Spleen (tissue), 11 donors: ENCODE results near the gene TMED9. TPM values are rescaled to one million over a fixed set of nuclear protein-coding genes. Genes with fewer than 3 reads are reported as not detected.

Source experiments
- DNase-seq: peaks from one replicate; pipeline ENCODE4 v3.0.0-alpha.2; 2020
- H3K27ac ChIP-seq, 8 donors: fragments of 200-600 bp; sonication (generic) in 7 of 8; 1 replicate in 4 of 8; 2 replicates in 4 of 8; pipeline versions ENCODE4 v1.5.0 to v1.8.0; 2016 to 2021; ENCODE audit warnings: inconsistent platforms in 4 of 8, mild to moderate bottlenecking in 4 of 8, moderate library complexity in 1 of 8
- H3K27me3 ChIP-seq, 7 donors: fragments of 200-600 bp; sonication (generic) in 6 of 7; replicated peaks in 1 of 7; 1 replicate in 4 of 7; 2 replicates in 3 of 7; pipeline versions ENCODE4 v1.5.0 to v1.8.0; 2016 to 2021; ENCODE audit warnings: inconsistent platforms in 3 of 7, mild to moderate bottlenecking in 1 of 7
- H3K36me3 ChIP-seq, 6 donors: fragments of 200-600 bp; sonication (generic) in 5 of 6; 1 replicate in 4 of 6; 2 replicates in 2 of 6; pipeline versions ENCODE4 v1.5.0 to v1.8.0; 2016 to 2021; ENCODE audit warnings: inconsistent platforms in 2 of 6
- H3K4me1 ChIP-seq, 6 donors: fragments of 200-600 bp; sonication (generic) in 5 of 6; 1 replicate in 3 of 6; 2 replicates in 3 of 6; pipeline versions ENCODE4 v1.5.0 to v1.8.0; 2016 to 2021; ENCODE audit warnings: inconsistent platforms in 3 of 6
- H3K4me3 ChIP-seq, 8 donors: fragments of 200-600 bp; sonication (generic) in 7 of 8; 1 replicate in 4 of 8; 2 replicates in 4 of 8; pipeline versions ENCODE4 v1.5.0 to v1.8.0; 2016 to 2021; ENCODE audit warnings: inconsistent platforms in 4 of 8, mild to moderate bottlenecking in 4 of 8, moderate library complexity in 2 of 8
- H3K9me3 ChIP-seq, 8 donors: fragments of 200-600 bp; sonication (generic) in 7 of 8; 1 replicate in 4 of 8; 2 replicates in 4 of 8; pipeline versions ENCODE4 v1.5.0 to v1.8.0; 2016 to 2021; ENCODE audit warnings: inconsistent platforms in 4 of 8
- CTCF ChIP-seq, 11 experiments: fragments of 200-600 bp in 7 of 11; fragments of 450-650 bp in 4 of 11; sonication (generic) in 4 of 11; IDR thresholded peaks in 8 of 11; conservative IDR thresholded peaks in 3 of 11; 1 replicate in 7 of 11; 2 replicates in 4 of 11; pipeline versions ENCODE4 v1.4.0 to v1.8.0; 2016 to 2021; ENCODE audit warnings: antibody characterized with exemption in 11 of 11, inconsistent platforms in 4 of 11, mild to moderate bottlenecking in 1 of 11
- POLR2A ChIP-seq, 3 donors: fragments of 450-650 bp; IDR thresholded peaks; one replicate each; pipeline ENCODE4 v1.5.1; 2017; ENCODE audit warnings: antibody characterized with exemption in 3 of 3, mild to moderate bottlenecking in 1 of 3
- POLR2AphosphoS5 ChIP-seq, 3 donors: sonication (generic); formaldehyde crosslinking; IDR thresholded peaks; one replicate each; pipeline ENCODE4 v1.5.1; 2017; ENCODE audit warnings: antibody characterized with exemption in 3 of 3
- WGBS, 5 donors: extraction: QIAGEN DNeasy Blood & Tissue Kit in 3 of 5; methylation state at CpG; one replicate each; pipeline versions ENCODE4 v1.1.5 to v1.1.7; 2013 to 2018; 5-methylcytosine and 5-hydroxymethylcytosine counted together
- intact Hi-C: fragments of 100-400 bp; cut with DNase I; formaldehyde crosslinking; loops from one replicate; pipeline ENCODE4 v1.15.0; 2023; ENCODE audit warnings: low total_unique reads
- polyA plus RNA-seq, 3 donors: library from polyadenylated mRNA; stranded (reverse); fragments of 200-250 nt; gene quantifications; one replicate each; pipeline ENCODE4 v1.2.1, GENCODE V29; 2013
- total RNA-seq, 7 donors: library from RNA; depleted of rRNA in 3 of 7; stranded (reverse); fragments of >200 nt in 3 of 7; fragmentation: NEBNext Ultra II Directional in 4 of 7; extraction: Animal tissue kit (Norgen Biotek cat#: 25700) in 4 of 7; gene quantifications; one replicate each; pipeline versions ENCODE4 v1.1.0 to v1.2.1, GENCODE V29; 2016 to 2021
- donor health status: healthy with polysubstance abuse.
- donor health status: DM: no; HTN: no; CAD: no; lungs with moderate emphysema.
- donor health status: DM: no; HTN: no; CAD: no.
- donor health status: Bipolar disorder and iron deficiency.
- donor health status: healthy.
- donor health status: DM: no; HTN: no; CAD: no.
- donor health status: DM: yes; HTN: yes; CAD: no.

TMED9 gene
- total and polyA plus RNA-seq, 10 donors = 52.6 to 126 (median 98.2) TPM

- 14 to 37% (median 35%) methylated on average over 3 to 15 of the region's 15 CpGs for WGBS, 5 donors
- no peaks in the 10 kb centered on the region for H3K27me3 ChIP-seq
- H3K4me3 ChIP-seq = no peak overlapping the region
- DNase-seq = peak; percentile 89
- H3K9me3 ChIP-seq = no peaks in the 10 kb centered on the region
- intact Hi-C loops = loop anchor here (10.0 kb wide), 1 partner anchor 457 kb away; no protein-coding TSS in a partner anchor
- peaks cover 0 to 68% (median 9%) of the 10 kb centered on the region in 6 donors for H3K36me3 ChIP-seq
- no peak overlapping the region for H3K27ac ChIP-seq
- peak; percentile 68 to 83 (median 68) for TF ChIP-seq POLR2AphosphoS5 (IDR thresholded peaks at IDR 0.05)
- TF ChIP-seq POLR2A (IDR thresholded peaks at IDR 0.05) = no peak
- TF ChIP-seq CTCF (IDR thresholded peaks at IDR 0.05 in 8 of 11, conservative IDR thresholded peaks at IDR 0.05 in 3 of 11) = peak; percentile 64 to 94 (median 88)
- H3K4me1 ChIP-seq = peaks cover 6 to 32% (median 15%) of the 10 kb centered on the region in 6 donors
These were observed 15.6 kb downstream of the TMED9 start for GRCh38 chr5:177607452-177608192.

GRCh38 chr5:177608243-177609075 lies 16.5 kb downstream of the TMED9 start:
- intact Hi-C loops = loop anchor here (10.0 kb wide), 1 partner anchor 456 kb away; no protein-coding TSS in a partner anchor
- Histone ChIP-seq H3K9me3 (no peaks in the 10 kb centered on the region), H3K4me1 (peaks cover 6 to 32% (median 15%) of the 10 kb centered on the region in 6 donors), H3K4me3 (no peak overlapping the region), H3K27ac (no peak overlapping the region), H3K27me3 (no peaks in the 10 kb centered on the region), H3K36me3 (peaks cover 0 to 72% (median 9%) of the 10 kb centered on the region in 6 donors)
- DNase-seq = no peak
- TF ChIP-seq CTCF (IDR thresholded peaks at IDR 0.05 in 8 of 11, conservative IDR thresholded peaks at IDR 0.05 in 3 of 11) = no peak
- TF ChIP-seq POLR2AphosphoS5 (IDR thresholded peaks at IDR 0.05) = peak in 1 of 3 donors; percentile 7
- TF ChIP-seq POLR2A (IDR thresholded peaks at IDR 0.05) = no peak
- whole genome bisulfite sequencing, 5 donors = 85 to 94% (median 88%) methylated on average over 27 to 37 of the region's 37 CpGs

DNA sequence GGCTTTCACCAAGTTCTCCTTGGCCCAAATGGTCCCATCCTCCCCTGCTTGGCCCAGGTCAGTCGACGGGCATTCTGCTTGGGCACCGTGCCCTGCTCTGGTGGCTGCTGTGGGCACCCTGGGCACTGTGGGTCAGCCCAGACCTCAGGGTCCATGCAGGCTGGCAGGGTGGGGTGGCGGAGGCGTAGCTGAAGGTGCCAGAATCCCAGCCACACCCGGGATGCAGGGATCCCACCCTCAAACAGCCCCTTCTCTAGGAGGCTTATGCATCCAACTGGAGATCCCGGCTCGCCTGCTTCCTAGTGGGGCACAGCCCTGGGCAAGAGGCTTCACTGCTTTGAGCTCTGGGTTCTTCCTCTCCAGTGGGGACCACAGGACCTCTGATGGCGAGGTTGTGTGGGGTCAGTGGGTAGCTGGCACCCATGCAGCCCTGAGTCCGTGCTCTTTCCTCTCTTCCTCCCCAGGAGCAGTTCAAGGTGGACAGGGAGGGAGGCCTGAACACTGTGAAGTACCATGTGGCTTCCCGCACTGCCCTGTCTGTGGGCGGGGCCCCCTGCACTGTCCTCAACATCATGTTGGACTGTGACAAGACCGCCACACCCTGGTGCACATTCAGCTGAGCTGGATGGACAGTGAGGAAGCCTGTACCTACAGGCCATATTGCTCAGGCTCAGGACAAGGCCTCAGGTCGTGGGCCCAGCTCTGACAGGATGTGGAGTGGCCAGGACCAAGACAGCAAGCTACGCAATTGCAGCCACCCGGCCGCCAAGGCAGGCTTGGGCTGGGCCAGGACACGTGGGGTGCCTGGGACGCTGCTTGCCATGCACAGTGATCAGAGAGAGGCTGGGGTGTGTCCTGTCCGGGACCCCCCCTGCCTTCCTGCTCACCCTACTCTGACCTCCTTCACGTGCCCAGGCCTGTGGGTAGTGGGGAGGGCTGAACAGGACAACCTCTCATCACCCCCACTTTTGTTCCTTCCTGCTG lies 17.4 kb downstream of the TMED9 start:
- peak overlapping the region in 1 of 8 donors; percentile 42 for H3K27ac ChIP-seq
- H3K36me3 ChIP-seq = peaks cover 0 to 72% (median 9%) of the 10 kb centered on the region in 6 donors
- 47 to 85% (median 73%) methylated on average over 10 to 21 of the region's 21 CpGs for WGBS, 5 donors
- intact Hi-C loops = loop anchor here (10.0 kb wide), 1 partner anchor 455 kb away; no protein-coding TSS in a partner anchor
- no peak for TF ChIP-seq POLR2A (IDR thresholded peaks at IDR 0.05)
- peak in 2 of 3 donors; percentile 51 to 75 for TF ChIP-seq POLR2AphosphoS5 (IDR thresholded peaks at IDR 0.05)
- no peaks in the 10 kb centered on the region for H3K27me3 ChIP-seq
- DNase-seq = no peak
- H3K4me3 ChIP-seq = no peak overlapping the region
- peaks cover 6 to 30% (median 15%) of the 10 kb centered on the region in 6 donors for H3K4me1 ChIP-seq
- no peaks in the 10 kb centered on the region for H3K9me3 ChIP-seq
